Testis (tissue), 2 donors: ENCODE data around the gene YIPF4.

ENCODE experiments used
- CTCF ChIP-seq, 3 experiments: fragments of 450-650 bp in 2 of 3; fragments of 200-600 bp in 1 of 3; sonication (generic) in 1 of 3; IDR thresholded peaks; one replicate each; pipeline ENCODE4 v1.5.1; 2016 to 2019; ENCODE audit warnings: antibody characterized with exemption in 3 of 3, mild to moderate bottlenecking in 2 of 3, moderate library complexity in 1 of 3
- POLR2A ChIP-seq: fragments of 450-650 bp; IDR thresholded peaks from one replicate; pipeline ENCODE4 v1.6.1; 2017; ENCODE audit warnings: antibody characterized with exemption, mild to moderate bottlenecking, moderate library complexity

GRCh38 chr2:32272279-32272678, 5.4 kb upstream of the YIPF4 start:
- no peak for TF ChIP-seq CTCF (IDR thresholded peaks at IDR 0.05)
- TF ChIP-seq POLR2A: no peak
